SU-DHL-6 (cell line): ENCODE results near the gene NSD1.
"Not testable (repeated sequence)": the region's sequence is repeated elsewhere in the genome, so short reads cannot be mapped to it uniquely, and the experiment has no call there.

ENCODE experiments used
- H2AFZ ChIP-seq: fragments of 200-600 bp; sonication (generic); 2 replicates; pipeline ENCODE4 v1.6.1; 2014; ENCODE audit warnings: low read depth, mild to moderate bottlenecking, moderate library complexity, mixed read lengths, antibody characterized with exemption, low read length; ENCODE audit not compliant: severe bottlenecking
- H3F3A ChIP-seq: fragments of 200-600 bp; shearing (Covaris generic); 2 replicates; pipeline ENCODE4 v1.6.0; 2016; ENCODE audit warnings: antibody characterized with exemption, mild to moderate bottlenecking; ENCODE audit not compliant: insufficient read depth
- H3K27ac ChIP-seq: fragments of 200-600 bp; sonication (generic); 2 replicates; pipeline ENCODE4 v1.5.1; 2016; ENCODE audit warnings: low read depth, mild to moderate bottlenecking, low read length, moderate library complexity, mixed read lengths
- H3K27me3 ChIP-seq: fragments of 200-600 bp; sonication (generic), shearing (Covaris generic); 2 replicates; pipeline ENCODE4 v1.6.0; 2014; ENCODE audit warnings: mild to moderate bottlenecking, low read length
- H3K36me3 ChIP-seq: fragments of 200-600 bp; sonication (generic); 2 replicates; pipeline ENCODE4 v1.6.1; 2014; ENCODE audit warnings: mild to moderate bottlenecking, low read length, mixed read lengths
- H3K4me2 ChIP-seq: fragments of 300-600, 200-600 bp; shearing (Covaris generic), sonication (generic); 2 replicates; pipeline ENCODE4 v1.6.0; 2014; ENCODE audit warnings: low read length, low read depth, mild to moderate bottlenecking; ENCODE audit not compliant: poor library complexity, severe bottlenecking
- H3K4me3 ChIP-seq: fragments of 200-600 bp; sonication (generic); 2 replicates; pipeline ENCODE4 v1.5.1; 2014; ENCODE audit warnings: antibody characterized with exemption, low read length, mild to moderate bottlenecking, mixed read lengths; ENCODE audit not compliant: insufficient read depth, poor library complexity, severe bottlenecking
- H3K79me2 ChIP-seq: fragments of 200-600 bp; sonication (generic); 2 replicates; pipeline ENCODE4 v1.6.1; 2014; ENCODE audit warnings: mild to moderate bottlenecking, low read length, moderate library complexity; ENCODE audit not compliant: insufficient read depth
- H3K9ac ChIP-seq: fragments of 200-600 bp; sonication (generic); 2 replicates; pipeline ENCODE4 v1.7.0; 2014; ENCODE audit warnings: mild to moderate bottlenecking, low read length
- H3K9me2 ChIP-seq: fragments of 200-600 bp; sonication (generic); replicated peaks from 2 replicates; pipeline ENCODE4 v1.6.1; 2014; ENCODE audit warnings: low read length; ENCODE audit not compliant: insufficient read depth
- H3K9me3 ChIP-seq: fragments of 200-600 bp; sonication (generic); 2 replicates; pipeline ENCODE4 v1.6.1; 2014; ENCODE audit warnings: low read length, mixed read lengths; ENCODE audit not compliant: insufficient read depth
- H4K20me1 ChIP-seq: fragments of 200-600 bp; sonication (generic); 2 replicates; pipeline ENCODE4 v1.6.1; 2014; ENCODE audit warnings: low read depth, mild to moderate bottlenecking, antibody characterized with exemption, low read length, moderate library complexity, mixed read lengths
- CTCF ChIP-seq: fragments of 200-600 bp; sonication (generic); IDR thresholded peaks from one replicate; pipeline ENCODE4 v1.5.1; 2017; ENCODE audit warnings: antibody characterized with exemption, mild to moderate bottlenecking, low read length, moderate library complexity; ENCODE audit not compliant: insufficient read depth, poor library complexity, severe bottlenecking
- EZH2phosphoT487 ChIP-seq: fragments of 200-600 bp; sonication (generic), shearing (Covaris generic); conservative IDR thresholded peaks from 2 replicates; pipeline ENCODE4 v1.6.1; 2018; ENCODE audit warnings: mild to moderate bottlenecking, antibody characterized with exemption, low read length, moderate library complexity, mixed read lengths

Gene NSD1

GRCh38 chr5:177303121-177303924 is 169.8 kb downstream of the NSD1 start, which contains the start of the genes PRELID1 and RAB24:
Gene PRELID1, plus strand, starts transcription at chr5:177303799. Its CDS starts 187 bp downstream, at chr5:177303986.
Gene RAB24, minus strand, starts transcription at chr5:177303719. Its CDS starts 431 bp downstream, at chr5:177303288.
- TF ChIP-seq CTCF (peak; percentile 21), EZH2phosphoT487 (no peak)
- H3K36me3 ChIP-seq = 0 out of 2 replicates have a peak, but pooled peaks cover 2% of the 10 kb centered on the region
- no peaks in the 10 kb centered on the region for H4K20me1 ChIP-seq

GRCh38 chr5:177303925-177304391 is 170.4 kb downstream of the NSD1 start:
- peak overlapping the region; percentile 30 for H2AFZ ChIP-seq
- TF ChIP-seq CTCF (no peak), EZH2phosphoT487 (no peak)
- H4K20me1 ChIP-seq = no peaks in the 10 kb centered on the region
- peaks cover 52% of the 10 kb centered on the region for H3F3A ChIP-seq
- H3K4me2 ChIP-seq = peak overlapping the region; percentile 74
- H3K27me3 ChIP-seq = no peaks in the 10 kb centered on the region
- H3K36me3 ChIP-seq = 0 out of 2 replicates have a peak, but pooled peaks cover 2% of the 10 kb centered on the region
- H3K9ac ChIP-seq = peak overlapping the region; percentile 87
- no peaks in the 10 kb centered on the region for H3K9me3 ChIP-seq
- no peaks in the 10 kb centered on the region for H3K9me2 ChIP-seq
- H3K79me2 ChIP-seq = peaks cover 23% of the 10 kb centered on the region
- peak overlapping the region; percentile 77 for H3K4me3 ChIP-seq
- H3K27ac ChIP-seq = peak overlapping the region; percentile 58

More at GRCh38 chr5:177303121-177303924, 169.8 kb downstream of the NSD1 start, which contains the start of the genes PRELID1 and RAB24:
- H3K27ac ChIP-seq = peak within 1 kb of the TSS; percentile 75
- H3K4me2 ChIP-seq = peak within 1 kb of the TSS; percentile 74
- peak within 1 kb of the TSS; percentile 49 for H2AFZ ChIP-seq
- H3K79me2 ChIP-seq = peaks cover 23% of the 10 kb centered on the region
- H3K9me3 ChIP-seq = no peaks in the 10 kb centered on the region
- H3K9me2 ChIP-seq = no peaks in the 10 kb centered on the region
- peak within 1 kb of the TSS; percentile 77 for H3K4me3 ChIP-seq
- peaks cover 58% of the 10 kb centered on the region for H3F3A ChIP-seq
- no peaks in the 10 kb centered on the region for H3K27me3 ChIP-seq
- H3K9ac ChIP-seq = peak within 1 kb of the TSS; percentile 87

- H3K9me3 ChIP-seq = no peaks in the 10 kb centered on the region
- H2AFZ ChIP-seq = no peak overlapping the region
- no peaks in the 10 kb centered on the region for H4K20me1 ChIP-seq
- peak overlapping the region; percentile 74 for H3K4me2 ChIP-seq
- TF ChIP-seq CTCF = no peak
- no peak for TF ChIP-seq EZH2phosphoT487
- H3K27me3 ChIP-seq = no peaks in the 10 kb centered on the region
- H3K4me3 ChIP-seq = peak overlapping the region; percentile 77
- H3K27ac ChIP-seq = peak overlapping the region; percentile 58
- peaks cover 51% of the 10 kb centered on the region for H3F3A ChIP-seq
- peak overlapping the region; percentile 87 for H3K9ac ChIP-seq
- H3K36me3 ChIP-seq = 0 out of 2 replicates have a peak, but pooled peaks cover 2% of the 10 kb centered on the region
- H3K79me2 ChIP-seq = peaks cover 23% of the 10 kb centered on the region
- H3K9me2 ChIP-seq = no peaks in the 10 kb centered on the region
These were observed 171.0 kb downstream of the NSD1 start for GRCh38 chr5:177304392-177305119.

- H3K27ac ChIP-seq, H3K4me2 ChIP-seq, H3K27me3 ChIP-seq, H3K36me3 ChIP-seq, H3K9me2 ChIP-seq, H2AFZ ChIP-seq, H3K4me3 ChIP-seq, H3K9ac ChIP-seq, H4K20me1 ChIP-seq, H3K9me3 ChIP-seq: not testable (repeated sequence)
- H3F3A ChIP-seq = peaks cover 53% of the 10 kb centered on the region
- peaks cover 23% of the 10 kb centered on the region for H3K79me2 ChIP-seq
These were observed 172.6 kb downstream of the NSD1 start for GRCh38 chr5:177306103-177306640.
